Measurements from ENCODE around the gene NLE1.

The NLE1 gene

GRCh38 chr17:35129154-35129972 lies 12.7 kb downstream of the NLE1 start:
- Histone ChIP-seq H3K4me3 (replicated peaks; ENCODE audit: insufficient read depth, low read length) (no peak overlapping the region), H3K27ac (replicated peaks) (no peak overlapping the region), H3K27me3 (ENCODE audit: insufficient read depth, poor library complexity, severe bottlenecking) (no peaks in the 10 kb centered on the region)
- no peak for DNase-seq (ENCODE audit: low read depth in 1 of 2, low spot score in 1 of 2)
- TF ChIP-seq SPI1 (IDR thresholded peaks at IDR 0.05; ENCODE audit: borderline replicate concordance, low read depth) = no peak
- TF ChIP-seq POLR2AphosphoS5 (IDR thresholded peaks at IDR 0.05; ENCODE audit: low read depth) = peak; percentile 56

- Histone ChIP-seq H3K27me3 (ENCODE audit: insufficient read depth, poor library complexity, severe bottlenecking) (no peaks in the 10 kb centered on the region), H3K4me3 (replicated peaks; ENCODE audit: insufficient read depth, low read length) (no peak overlapping the region), H3K27ac (replicated peaks) (no peak overlapping the region)
- no peak for DNase-seq (ENCODE audit: low read depth in 1 of 2, low spot score in 1 of 2)
- no peak for TF ChIP-seq CTCF (IDR thresholded peaks at IDR 0.05; ENCODE audit: insufficient read depth, low read length)
- no peak for TF ChIP-seq REST (IDR thresholded peaks at IDR 0.05; ENCODE audit: insufficient replicate concordance, low read depth)
- TF ChIP-seq POLR2AphosphoS5 (IDR thresholded peaks at IDR 0.05; ENCODE audit: low read depth) = no peak
- no peak for TF ChIP-seq GABPA (IDR thresholded peaks at IDR 0.05; ENCODE audit: low read depth)
- TF ChIP-seq SPI1 (IDR thresholded peaks at IDR 0.05; ENCODE audit: borderline replicate concordance, low read depth) = no peak
Observed at GRCh38 chr17:35127751-35128514, 14.2 kb downstream of the NLE1 start.

GRCh38 chr17:35121315-35121714 lies 20.8 kb downstream of the NLE1 start, which contains the start of gene FNDC8:
TSS of gene FNDC8 (plus strand) at chr17:35121615. CDS start at chr17:35121694, 79 bp downstream.
- no peaks in the 10 kb centered on the region for H3K27me3 ChIP-seq (ENCODE audit: insufficient read depth, poor library complexity, severe bottlenecking)
- no peak within 1 kb of the TSS for H3K4me3 ChIP-seq (replicated peaks; ENCODE audit: insufficient read depth, low read length)
- H3K27ac ChIP-seq (replicated peaks) = no peak within 1 kb of the TSS
- TF ChIP-seq POLR2AphosphoS5 (IDR thresholded peaks at IDR 0.05; ENCODE audit: low read depth) (no peak), SPI1 (IDR thresholded peaks at IDR 0.05; ENCODE audit: borderline replicate concordance, low read depth) (no peak), CTCF (IDR thresholded peaks at IDR 0.05; ENCODE audit: insufficient read depth, low read length) (no peak), REST (IDR thresholded peaks at IDR 0.05; ENCODE audit: insufficient replicate concordance, low read depth) (no peak), GABPA (IDR thresholded peaks at IDR 0.05; ENCODE audit: low read depth) (no peak)
- DNase-seq (ENCODE audit: low read depth in 1 of 2, low spot score in 1 of 2) = no peak
